IMR-90 (cell line): ENCODE data around the gene HNRNPLL. TPM values are rescaled to one million over a fixed set of nuclear protein-coding genes. Genes with fewer than 3 reads are reported as not detected.

Experiments used
- ATAC-seq: fragments of 200-7000 bp; cut with Tn5 transposase; 2 replicates; pipeline ENCODE4 v1.9.1; 2020; ENCODE audit warnings: low read depth, mild to moderate bottlenecking, moderate library complexity
- BruUV-seq: library from RNA; stranded (reverse); fragments of 400-500 nt; replicated peaks from 2 replicates; lab custom pipeline; 2021; lab: Mats Ljungman, UMichigan
- CTCF ChIA-PET: fragments of 300-600 bp; formaldehyde crosslinking; extraction: SDS; loops from one replicate; lab custom pipeline; 2021; ENCODE audit warnings: antibody characterized with exemption; lab: Yijun Ruan, JAX
- POLR2A ChIA-PET: fragments of 300-600 bp; sonication (Branson Sonifier 250); formaldehyde crosslinking; loops from one replicate; lab custom pipeline; 2022; ENCODE audit warnings: antibody characterized with exemption; ENCODE audit not compliant: unreplicated experiment; lab: Charles Lee
- DNase-seq: peaks from one replicate; pipeline ENCODE4 v3.0.0; 2013
- H2AFZ ChIP-seq: replicated peaks from 2 replicates; pipeline ENCODE3; 2013; ENCODE audit warnings: low read length, mild to moderate bottlenecking; ENCODE audit not compliant: poor library complexity
- H2AK5ac ChIP-seq: 2 replicates; pipeline ENCODE4 v1.6.1; 2013; ENCODE audit warnings: low read depth, low read length, inconsistent platforms
- H2AK9ac ChIP-seq: replicated peaks from 2 replicates; pipeline ENCODE3; 2013; ENCODE audit warnings: mild to moderate bottlenecking, low read depth, low read length, moderate library complexity; ENCODE audit not compliant: poor library complexity
- H2BK120ac ChIP-seq: 2 replicates; pipeline ENCODE4 v1.6.1; 2013; ENCODE audit warnings: low read depth, low read length, inconsistent platforms
- H2BK15ac ChIP-seq: 3 replicates; pipeline ENCODE4 v1.6.1; 2013; ENCODE audit warnings: low read depth, low read length, inconsistent platforms
- H2BK20ac ChIP-seq: 2 replicates; pipeline ENCODE4 v1.6.1; 2013; ENCODE audit warnings: low read depth, mild to moderate bottlenecking, inconsistent platforms, low read length, moderate library complexity
- H2BK5ac ChIP-seq: 2 replicates; pipeline ENCODE4 v1.6.1; 2013; ENCODE audit warnings: mild to moderate bottlenecking, low read depth, low read length, inconsistent platforms; ENCODE audit not compliant: poor library complexity, severe bottlenecking
- H3K14ac ChIP-seq: replicated peaks from 2 replicates; pipeline ENCODE4 v1.6.1; 2013; ENCODE audit warnings: low read depth, low read length, inconsistent platforms
- H3K18ac ChIP-seq: 2 replicates; pipeline ENCODE4 v1.6.1; 2013; ENCODE audit warnings: low read depth, low read length, control low read depth
- H3K23ac ChIP-seq: 2 replicates; pipeline ENCODE4 v1.6.1; 2013; ENCODE audit warnings: low read depth, low read length, inconsistent platforms
- H3K27ac ChIP-seq: 2 replicates; pipeline ENCODE4 v1.5.1; 2013; ENCODE audit warnings: mild to moderate bottlenecking, control low read depth, low read length; ENCODE audit not compliant: insufficient read depth
- H3K27me3 ChIP-seq: 2 replicates; pipeline ENCODE4 v1.6.1; 2013; ENCODE audit warnings: low read length; ENCODE audit not compliant: control insufficient read depth, insufficient read depth
- H3K36me3 ChIP-seq: 2 replicates; pipeline ENCODE4 v1.6.1; 2013; ENCODE audit warnings: low read length, mixed read lengths; ENCODE audit not compliant: control insufficient read depth, insufficient read depth
- H3K4ac ChIP-seq: 2 replicates; pipeline ENCODE4 v1.6.1; 2013; ENCODE audit warnings: low read depth, low read length, inconsistent platforms
- H3K4me1 ChIP-seq: 2 replicates; pipeline ENCODE4 v1.6.1; 2013; ENCODE audit warnings: low read length, mixed read lengths; ENCODE audit not compliant: control insufficient read depth, insufficient read depth
- H3K4me2 ChIP-seq: 2 replicates; pipeline ENCODE4 v1.6.1; 2013; ENCODE audit warnings: low read depth, mild to moderate bottlenecking, control low read depth, low read length, moderate library complexity
- H3K4me3 ChIP-seq: 2 replicates; pipeline ENCODE4 v1.5.1; 2013; ENCODE audit warnings: low read depth, mild to moderate bottlenecking, control low read depth, low read length, moderate library complexity; ENCODE audit not compliant: insufficient read depth
- H3K56ac ChIP-seq: 2 replicates; pipeline ENCODE4 v1.6.1; 2013; ENCODE audit warnings: low read length, inconsistent platforms; ENCODE audit not compliant: insufficient read depth; ENCODE audit errors: extremely low read depth
- H3K79me1 ChIP-seq, 2 experiments: 2 replicates each; pipeline ENCODE4 v1.6.1; 2013; ENCODE audit warnings: low read length in 2 of 2, inconsistent platforms in 1 of 2, low read depth in 1 of 2
- H3K9ac ChIP-seq: 2 replicates; pipeline ENCODE4 v1.6.1; 2013; ENCODE audit warnings: low read depth, low read length, control low read depth
- H3K9me1 ChIP-seq: 2 replicates; pipeline ENCODE4 v1.6.1; 2013; ENCODE audit warnings: low read length, inconsistent platforms; ENCODE audit not compliant: insufficient read depth
- H3K9me3 ChIP-seq: 2 replicates; pipeline ENCODE4 v1.6.1; 2013; ENCODE audit warnings: low read length; ENCODE audit not compliant: control insufficient read depth, insufficient read depth
- H4K20me1 ChIP-seq: 2 replicates; pipeline ENCODE4 v1.6.1; 2013; ENCODE audit warnings: low read length, inconsistent platforms; ENCODE audit not compliant: insufficient read depth
- H4K5ac ChIP-seq: 2 replicates; pipeline ENCODE4 v1.6.1; 2013; ENCODE audit warnings: mild to moderate bottlenecking, low read depth, low read length, control low read depth
- H4K8ac ChIP-seq, 2 experiments: 2 replicates each; pipeline ENCODE4 v1.6.1; 2013; ENCODE audit warnings: low read depth in 2 of 2, low read length in 2 of 2, control low read depth in 1 of 2, inconsistent platforms in 1 of 2
- H4K91ac ChIP-seq: 2 replicates; pipeline ENCODE4 v1.6.1; 2013; ENCODE audit warnings: low read depth, low read length, inconsistent platforms; ENCODE audit not compliant: insufficient read depth
- BHLHE40 ChIP-seq: fragments of 150-350 bp; IDR thresholded peaks from 2 replicates; pipeline ENCODE4 v1.6.1; 2016; ENCODE audit warnings: mild to moderate bottlenecking, low read depth, low read length
- CEBPB ChIP-seq: IDR thresholded peaks from 2 replicates; pipeline ENCODE4 v1.6.1; 2012; ENCODE audit warnings: low read depth, low read length, improper control_type of control experiment
- CTCF ChIP-seq: conservative IDR thresholded peaks from 2 replicates; pipeline ENCODE4 v1.5.1; 2012; ENCODE audit warnings: mild to moderate bottlenecking, low read depth, low read length, improper control_type of control experiment
- ELK1 ChIP-seq: fragments of 150-350 bp; IDR thresholded peaks from 2 replicates; pipeline ENCODE4 v1.6.1; 2016; ENCODE audit warnings: low read depth, mild to moderate bottlenecking, low read length, moderate library complexity, borderline replicate concordance
- FOS ChIP-seq: fragments of 150-350 bp; IDR thresholded peaks from 2 replicates; pipeline ENCODE4 v1.6.1; 2016; ENCODE audit warnings: low read depth, low read length
- MAFK ChIP-seq: IDR thresholded peaks from 2 replicates; pipeline ENCODE4 v1.6.1; 2012; ENCODE audit warnings: low read depth, low read length, improper control_type of control experiment
- MAZ ChIP-seq: IDR thresholded peaks from 2 replicates; pipeline ENCODE4 v1.6.1; 2012; ENCODE audit warnings: low read depth, mild to moderate bottlenecking, low read length, improper control_type of control experiment, moderate library complexity, borderline replicate concordance
- MXI1 ChIP-seq: IDR thresholded peaks from 2 replicates; pipeline ENCODE4 v1.6.1; 2012; ENCODE audit warnings: low read depth, mild to moderate bottlenecking, low read length, moderate library complexity, borderline replicate concordance
- POLR2A ChIP-seq: IDR thresholded peaks from 2 replicates; pipeline ENCODE4 v1.6.1; 2012; ENCODE audit warnings: mild to moderate bottlenecking, low read depth, low read length
- RAD21 ChIP-seq: IDR thresholded peaks from 2 replicates; pipeline ENCODE4 v1.6.1; 2012; ENCODE audit warnings: low read length, improper control_type of control experiment
- RCOR1 ChIP-seq: IDR thresholded peaks from 2 replicates; pipeline ENCODE4 v1.6.1; 2012; ENCODE audit warnings: mild to moderate bottlenecking, low read length, improper control_type of control experiment; ENCODE audit not compliant: insufficient replicate concordance
- RFX5 ChIP-seq: IDR thresholded peaks from 2 replicates; pipeline ENCODE4 v1.8.0; 2012; ENCODE audit warnings: low read depth, mild to moderate bottlenecking, low read length, moderate library complexity
- SMC3 ChIP-seq: fragments of 150-350 bp; IDR thresholded peaks from 2 replicates; pipeline ENCODE4 v1.6.1; 2016; ENCODE audit warnings: low read depth, mild to moderate bottlenecking, antibody characterized with exemption, low read length, moderate library complexity
- WGBS, 2 experiments: methylation state at CpG; one replicate each; pipeline versions ENCODE4 v1.1.5 to v1.1.7; 2013; ENCODE audit warnings: missing lambda C conversion rate in 2 of 2; ENCODE audit not compliant: insufficient read length in 1 of 2; ENCODE audit errors: extremely low coverage in 2 of 2; 5-methylcytosine and 5-hydroxymethylcytosine counted together
- dilution Hi-C: fragments of 300-500 bp; cut with HindIII; formaldehyde crosslinking; loops from one replicate; pipeline ENCODE4 v1.14.3; 2018; ENCODE audit warnings: low sequenced_read_pairs; ENCODE audit not compliant: unreplicated experiment
- in situ Hi-C: fragments of 300-500 bp; cut with MboI; formaldehyde crosslinking; loops from 3 replicates; pipeline ENCODE4 v1.14.3; 2019; ENCODE audit warnings: low sequenced_read_pairs, inconsistent platforms, mixed read lengths
- intact Hi-C: fragments of 100-400 bp; cut with micrococcal nuclease; formaldehyde crosslinking; loops from 2 replicates; pipeline ENCODE4 v1.10.0; 2022
- polyA plus RNA-seq, 3 experiments: library from polyadenylated mRNA; depleted of rRNA; stranded (reverse); fragments of >200 nt; gene quantifications; 2 replicates each; pipeline ENCODE4 v1.2.3, GENCODE V29; 2012; ENCODE audit warnings: low replicate concordance in 1 of 3
- total RNA-seq: library from RNA; depleted of rRNA; stranded (reverse); fragments of >200 nt; gene quantifications from 2 replicates; pipeline ENCODE4 v1.2.3, GENCODE V29; 2012

Gene HNRNPLL
- total and polyA plus RNA-seq, 2 of the 4 experiments (the other 2 are of a cell fraction) = 23.7 to 53.1 TPM

GRCh38 chr2:38528008-38528442 lies 74.7 kb downstream of the HNRNPLL start:
- 0% methylated on average over 1 of the region's 27 CpGs; no CpG with 5 or more reads in 1 of the 2 experiments for WGBS, 2 experiments
- H3K4ac ChIP-seq = no peak overlapping the region
- ChIA-PET CTCF (interaction anchor here (0.7 to 1.3 kb wide), 2 partner anchors 14 to 20 kb away, joined by 3 read pairs; no protein-coding TSS in a partner anchor), POLR2A (interaction anchor here (0.5 kb wide), 1 partner anchor 389 kb away, joined by 6 read pairs; no protein-coding TSS in a partner anchor)
- dilution Hi-C loops (no loop called here), intact Hi-C loops (loop anchor here (5.0 kb wide), 2 partner anchors 151 to 211 kb away; partner anchors contain the start of gene ATL2), in situ Hi-C loops (no loop called here)
- H3K36me3 ChIP-seq = no peaks in the 10 kb centered on the region
- peak overlapping the region; percentile 74; the same call in 1 of the 2 replicates for H2BK120ac ChIP-seq
- H3K4me3 ChIP-seq = peak overlapping the region; percentile 82
- H4K8ac ChIP-seq = peak overlapping the region in 1 of 2 experiments; percentile 20; a peak in 1 of 4 replicates
- no peak overlapping the region for H3K18ac ChIP-seq
- H3K4me2 ChIP-seq = peak overlapping the region; percentile 85
- peak overlapping the region; percentile 62; the same call in 1 of the 2 replicates for H2BK20ac ChIP-seq
- peaks cover 23% of the 10 kb centered on the region for H3K27me3 ChIP-seq
- peak overlapping the region; percentile 53 for H3K14ac ChIP-seq
- H2AK9ac ChIP-seq = no peak overlapping the region
- H4K20me1 ChIP-seq = no peaks in the 10 kb centered on the region
- DNase-seq (peak; percentile 69), ATAC-seq (peak; percentile 94)
- no peak for TF ChIP-seq RFX5
- no peak for TF ChIP-seq CTCF
- no peak for TF ChIP-seq MAZ
- no peak for TF ChIP-seq CEBPB
- TF ChIP-seq MAFK = 0 out of 2 replicates have a peak, but pooled peaks have one; percentile 19
- TF ChIP-seq FOS = peak; percentile 17; the same call in 1 of the 2 replicates
- no peak for TF ChIP-seq MXI1
- TF ChIP-seq BHLHE40 = no peak
- 0 out of 2 replicates have a peak, but pooled peaks have one; percentile 1 for TF ChIP-seq RAD21
- no peak for TF ChIP-seq ELK1
- TF ChIP-seq SMC3 = no peak
- no peak for TF ChIP-seq RCOR1
- no peak for TF ChIP-seq POLR2A
- H3K56ac ChIP-seq = no peak overlapping the region
- no TSS peak for BruUV-seq
- peak overlapping the region; percentile 74; the same call in 1 of the 2 replicates for H3K9ac ChIP-seq
- H3K23ac ChIP-seq = peak overlapping the region; percentile 82; the same call in 1 of the 2 replicates
- peak overlapping the region; percentile 14 for H2BK5ac ChIP-seq
- H2AK5ac ChIP-seq = no peak overlapping the region
- H3K27ac ChIP-seq = 0 out of 2 replicates have a peak overlapping the region, but pooled peaks have one; percentile 2
- no peak overlapping the region for H4K91ac ChIP-seq
- H3K79me1 ChIP-seq = no peaks in the 10 kb centered on the region
- H2BK15ac ChIP-seq = no peak overlapping the region
- H3K4me1 ChIP-seq = no peaks in the 10 kb centered on the region; the same call in 1 of the 2 replicates
- H4K5ac ChIP-seq = peak overlapping the region; percentile 70; the same call in 1 of the 2 replicates
- H3K9me3 ChIP-seq = no peaks in the 10 kb centered on the region
- 0 out of 2 replicates have a peak, but pooled peaks cover 4% of the 10 kb centered on the region for H3K9me1 ChIP-seq
- H2AFZ ChIP-seq = peak overlapping the region; percentile 86
